GM10266 (cell line): ENCODE results near the gene NSG1.

ENCODE experiments used
- DNase-seq: peaks from one replicate; pipeline ENCODE4 v3.0.0; 2012; ENCODE audit errors: extremely low spot score
- TF ChIP-seq, protein P1 (sequence below): IDR thresholded peaks from 2 replicates; pipeline ENCODE4 v1.5.1; 2012; ENCODE audit warnings: mild to moderate bottlenecking, low read depth; ENCODE audit not compliant: control insufficient read depth, insufficient read depth; ENCODE audit errors: missing control alignments

NSG1 gene, protein sequence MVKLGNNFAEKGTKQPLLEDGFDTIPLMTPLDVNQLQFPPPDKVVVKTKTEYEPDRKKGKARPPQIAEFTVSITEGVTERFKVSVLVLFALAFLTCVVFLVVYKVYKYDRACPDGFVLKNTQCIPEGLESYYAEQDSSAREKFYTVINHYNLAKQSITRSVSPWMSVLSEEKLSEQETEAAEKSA

DNA sequence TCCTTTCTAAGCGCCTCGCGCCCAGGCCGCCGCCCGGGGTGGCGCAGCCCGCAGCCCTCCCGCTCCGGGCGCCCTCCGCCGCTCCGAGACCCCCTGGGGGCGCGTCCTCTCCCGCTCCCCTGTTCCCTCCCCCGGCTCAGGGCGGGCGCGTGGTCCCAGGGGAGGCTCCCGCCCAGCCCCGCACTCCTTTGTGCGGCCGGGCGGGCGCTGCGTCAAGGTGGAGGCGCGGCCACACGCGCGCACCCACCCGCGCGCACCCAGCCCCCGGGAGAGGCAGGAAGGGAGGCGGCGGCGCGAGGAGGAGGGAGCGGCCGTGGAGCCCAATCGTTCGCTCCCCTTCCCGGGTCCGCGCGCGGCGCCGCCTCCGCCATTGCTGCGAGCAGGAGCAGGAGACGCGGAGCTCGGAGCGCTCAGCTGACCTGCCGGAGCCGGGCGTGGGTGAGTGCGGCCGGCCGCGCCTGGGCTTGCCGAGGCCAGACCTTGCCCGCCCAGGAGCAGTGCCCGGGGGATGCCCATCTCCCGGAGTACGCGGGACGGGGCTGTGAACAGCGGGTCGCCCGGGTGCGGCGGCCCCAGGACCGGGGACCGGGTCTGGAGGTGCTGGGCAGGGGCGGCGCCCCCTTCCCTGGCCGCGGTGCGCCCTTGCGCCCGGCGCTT, at the start of gene NSG1:
NSG1 (plus strand) TSS at position 367 of the 657 bp plus-strand sequence. CDS start 528 bp downstream, outside the sequence.
- DNase-seq = peak; percentile 53
- TF ChIP-seq, protein P1, sequence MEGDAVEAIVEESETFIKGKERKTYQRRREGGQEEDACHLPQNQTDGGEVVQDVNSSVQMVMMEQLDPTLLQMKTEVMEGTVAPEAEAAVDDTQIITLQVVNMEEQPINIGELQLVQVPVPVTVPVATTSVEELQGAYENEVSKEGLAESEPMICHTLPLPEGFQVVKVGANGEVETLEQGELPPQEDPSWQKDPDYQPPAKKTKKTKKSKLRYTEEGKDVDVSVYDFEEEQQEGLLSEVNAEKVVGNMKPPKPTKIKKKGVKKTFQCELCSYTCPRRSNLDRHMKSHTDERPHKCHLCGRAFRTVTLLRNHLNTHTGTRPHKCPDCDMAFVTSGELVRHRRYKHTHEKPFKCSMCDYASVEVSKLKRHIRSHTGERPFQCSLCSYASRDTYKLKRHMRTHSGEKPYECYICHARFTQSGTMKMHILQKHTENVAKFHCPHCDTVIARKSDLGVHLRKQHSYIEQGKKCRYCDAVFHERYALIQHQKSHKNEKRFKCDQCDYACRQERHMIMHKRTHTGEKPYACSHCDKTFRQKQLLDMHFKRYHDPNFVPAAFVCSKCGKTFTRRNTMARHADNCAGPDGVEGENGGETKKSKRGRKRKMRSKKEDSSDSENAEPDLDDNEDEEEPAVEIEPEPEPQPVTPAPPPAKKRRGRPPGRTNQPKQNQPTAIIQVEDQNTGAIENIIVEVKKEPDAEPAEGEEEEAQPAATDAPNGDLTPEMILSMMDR = no peak

DNA sequence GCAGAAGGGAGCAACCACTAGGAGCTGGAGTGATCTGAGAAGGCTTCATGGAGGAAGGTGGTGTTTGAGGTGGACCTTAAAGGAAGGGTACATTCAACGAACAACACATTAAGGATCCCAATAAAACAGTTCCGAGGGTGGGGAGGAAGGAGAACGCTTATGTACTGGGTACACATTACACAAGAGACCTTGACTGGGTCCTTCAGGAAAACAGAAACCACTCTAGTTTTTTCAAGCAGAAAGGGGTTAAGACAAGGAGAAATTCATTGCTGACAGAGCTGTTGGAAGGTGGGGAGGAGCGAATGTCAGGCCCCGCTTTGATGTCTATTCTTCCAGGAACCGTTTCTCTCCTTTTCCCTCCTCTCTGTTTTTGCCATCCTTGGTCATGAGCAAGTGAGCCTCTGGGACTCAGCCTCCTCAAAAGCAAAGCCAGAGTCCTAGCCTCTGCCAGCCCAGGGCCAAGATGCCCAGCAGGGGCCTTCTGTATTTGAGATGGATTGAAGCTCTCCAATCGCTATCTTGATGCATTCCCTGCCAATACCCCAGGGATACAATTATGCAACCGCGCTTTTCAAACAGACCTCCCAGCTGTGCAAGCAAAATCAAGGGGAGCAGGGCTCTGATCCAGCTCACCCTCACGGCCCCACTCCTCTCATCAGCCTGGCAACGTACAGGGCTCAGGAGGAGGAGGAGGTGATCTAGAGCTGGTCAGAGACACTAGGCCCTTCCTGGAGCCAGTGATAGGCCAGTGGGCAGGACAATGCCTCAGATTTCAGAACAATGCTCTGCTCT, 48.5 kb upstream of the NSG1 start:
- TF ChIP-seq, protein P1 = no peak
- no peak for DNase-seq

DNA sequence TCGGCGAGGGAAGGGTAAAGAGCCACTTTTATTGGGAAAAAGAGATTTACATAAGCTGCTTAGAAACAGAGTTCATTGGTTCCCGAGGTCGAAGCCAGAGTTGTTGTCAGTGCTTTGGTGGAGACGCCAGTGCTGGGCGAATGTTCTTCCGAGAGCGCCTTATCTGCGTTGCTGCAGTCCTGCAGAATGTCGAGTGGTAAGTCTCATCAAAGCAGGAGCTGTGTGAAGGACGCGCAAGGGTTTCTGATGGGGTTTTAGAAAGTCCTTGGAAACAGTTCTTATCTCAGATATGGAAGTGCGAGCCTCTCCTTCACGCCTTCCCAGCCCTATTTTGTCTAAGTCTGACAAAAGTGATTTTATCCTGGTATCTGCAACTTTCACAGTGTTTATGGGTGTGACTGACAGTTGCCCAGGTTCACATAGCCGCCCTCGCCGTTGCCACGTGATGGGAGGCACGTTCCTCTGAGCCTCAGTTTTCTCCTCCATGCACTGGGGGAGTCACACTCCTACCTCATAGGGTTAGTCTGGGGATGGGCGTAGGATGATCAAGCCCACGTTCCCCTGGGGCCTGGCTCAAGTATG, 47.3 kb upstream of the NSG1 start:
- TF ChIP-seq, protein P1 = no peak
- no peak for DNase-seq

DNA sequence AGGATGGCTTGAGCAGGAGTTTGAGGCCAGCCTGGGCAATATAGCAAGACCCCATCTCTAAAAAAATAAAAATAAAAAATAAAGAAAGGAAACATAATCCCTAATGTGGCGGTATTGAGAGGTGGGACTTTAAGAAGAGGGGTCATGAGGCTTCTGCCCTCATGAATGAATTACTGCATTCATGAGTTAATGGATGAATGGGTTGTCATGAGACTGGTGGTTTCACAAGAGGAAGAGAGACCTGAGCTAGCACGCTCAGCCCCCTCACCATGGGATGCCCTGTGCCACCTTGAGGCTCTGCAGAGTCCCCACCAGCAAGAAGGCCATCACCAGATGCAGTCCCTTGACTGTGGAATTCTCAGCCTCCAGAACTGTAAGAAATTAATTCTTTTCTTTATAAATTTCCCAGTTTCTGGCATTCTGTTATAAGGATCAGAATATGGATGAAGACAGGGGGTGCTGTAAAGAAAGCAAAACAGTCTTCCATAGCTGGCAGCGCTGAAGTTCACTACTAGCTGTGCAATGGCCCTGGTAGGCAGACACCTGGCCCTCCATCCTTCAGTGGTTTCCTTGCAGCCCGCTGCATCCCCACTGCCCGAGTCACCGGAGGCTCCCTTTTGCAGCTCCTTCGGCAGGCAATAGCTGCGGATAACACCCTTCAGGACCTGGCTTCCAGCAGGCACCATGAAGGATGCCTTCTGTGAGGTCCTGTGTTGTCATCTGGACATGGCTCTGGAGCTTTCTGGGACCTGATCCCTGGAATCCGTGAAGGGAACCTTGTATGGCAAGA, 44.8 kb upstream of the NSG1 start:
- TF ChIP-seq, protein P1 = no peak
- no peak for DNase-seq

DNA sequence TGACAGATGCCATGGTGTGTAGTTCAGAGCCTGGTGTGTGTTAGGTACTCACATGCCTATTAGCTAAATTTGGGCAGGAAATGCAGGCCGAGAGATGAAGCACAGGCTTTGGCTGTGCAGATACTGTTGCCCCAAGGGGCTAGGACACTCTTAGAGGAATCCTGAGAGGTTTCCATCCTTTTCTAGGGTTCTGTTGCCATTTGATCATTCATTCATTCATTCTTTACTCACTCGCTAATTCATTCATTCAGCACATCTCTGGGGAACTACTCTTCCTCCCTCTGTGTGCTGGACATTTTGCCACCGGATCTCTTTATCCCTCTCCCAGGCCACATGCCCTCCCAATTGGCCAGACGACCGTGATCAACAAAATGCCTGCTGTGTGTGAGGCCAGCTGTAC, 43.9 kb upstream of the NSG1 start:
- DNase-seq = no peak
- TF ChIP-seq, protein P1 = no peak

DNA sequence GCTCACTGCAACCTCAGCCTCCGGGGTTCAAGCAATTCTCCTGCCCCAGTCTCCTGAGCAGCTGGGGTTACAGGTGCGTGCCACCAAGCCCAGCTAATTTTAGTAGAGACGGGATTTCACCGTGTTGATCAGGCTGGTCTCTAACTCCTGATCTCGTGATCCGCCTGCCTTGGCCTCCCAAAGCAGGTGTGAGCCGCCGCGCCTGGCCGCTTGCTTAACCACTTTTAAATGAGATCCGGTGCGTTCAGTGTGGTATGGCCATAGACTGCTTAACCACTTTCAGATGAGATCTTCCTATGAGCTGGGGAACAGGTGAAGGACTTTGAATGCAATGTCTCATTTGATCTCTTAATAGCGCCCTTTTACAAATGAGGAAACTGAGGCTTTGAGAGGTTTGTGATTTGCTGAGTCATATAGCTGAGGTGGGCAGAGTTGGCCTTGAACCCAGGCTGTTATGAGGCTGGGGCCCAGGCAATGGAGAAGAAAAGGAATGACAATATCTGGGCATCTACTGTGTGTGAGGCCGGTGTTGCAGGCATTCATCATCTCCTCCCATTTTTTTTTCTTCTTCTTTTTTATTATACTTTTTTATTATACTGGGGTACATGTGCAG, 41.9 kb upstream of the NSG1 start:
- TF ChIP-seq, protein P1 = no peak

More for the DNA sequence above, 41.9 kb upstream of the NSG1 start:
- peak; percentile 42 for DNase-seq
